WERI-Rb-1 (cell line): ENCODE data around the gene ADGRF5.

ENCODE experiments used
- DNase-seq: peaks from one replicate; pipeline ENCODE4 v3.0.0-alpha.2; 2020
- H3K27ac ChIP-seq: fragments of 250-450 bp; sonication (Bioruptor Pico); 2 replicates; pipeline ENCODE4 v1.5.1; 2020; ENCODE audit warnings: mild to moderate bottlenecking, moderate library complexity
- H3K27me3 ChIP-seq: fragments of 250-450 bp; sonication (Bioruptor Pico); 2 replicates; pipeline ENCODE4 v1.5.1; 2021; ENCODE audit warnings: mild to moderate bottlenecking, low read depth, moderate library complexity; ENCODE audit not compliant: insufficient read depth, severe bottlenecking
- H3K36me3 ChIP-seq: fragments of 250-450 bp; sonication (Bioruptor Pico); 2 replicates; pipeline ENCODE4 v1.5.1; 2020; ENCODE audit warnings: mild to moderate bottlenecking, moderate library complexity
- H3K4me3 ChIP-seq: 2 replicates; pipeline ENCODE4 v1.5.1; 2011; ENCODE audit warnings: low read depth, mild to moderate bottlenecking, control low read depth, low read length
- H3K9me3 ChIP-seq: fragments of 250-450 bp; sonication (Bioruptor Pico); 2 replicates; pipeline ENCODE4 v1.5.1; 2021; ENCODE audit warnings: mild to moderate bottlenecking, moderate library complexity; ENCODE audit not compliant: severe bottlenecking
- CTCF ChIP-seq: IDR thresholded peaks from 2 replicates; pipeline ENCODE4 v1.5.1; 2011; ENCODE audit warnings: low read depth, mild to moderate bottlenecking, control low read depth, inconsistent platforms, low read length

Gene ADGRF5

GRCh38 chr6:46937642-46938041 is 15.9 kb upstream of the ADGRF5 start:
- Histone ChIP-seq H3K36me3 (no peaks in the 10 kb centered on the region), H3K9me3 (no peaks in the 10 kb centered on the region), H3K27me3 (no peaks in the 10 kb centered on the region), H3K27ac (no peak overlapping the region), H3K4me3 (no peak overlapping the region)
- no peak for DNase-seq
- TF ChIP-seq CTCF: no peak

GRCh38 chr6:46935687-46936086 is 13.9 kb upstream of the ADGRF5 start:
- Histone ChIP-seq H3K27me3 (no peaks in the 10 kb centered on the region), H3K36me3 (no peaks in the 10 kb centered on the region), H3K4me3 (no peak overlapping the region), H3K9me3 (no peaks in the 10 kb centered on the region), H3K27ac (no peak overlapping the region)
- DNase-seq: no peak
- no peak for TF ChIP-seq CTCF

- H3K27me3 ChIP-seq: no peaks in the 10 kb centered on the region
- no peak overlapping the region for H3K4me3 ChIP-seq
- H3K27ac ChIP-seq: no peak overlapping the region
- no peak for TF ChIP-seq CTCF
- no peaks in the 10 kb centered on the region for H3K9me3 ChIP-seq
- H3K36me3 ChIP-seq: no peaks in the 10 kb centered on the region
- DNase-seq: no peak
These were observed 12.0 kb upstream of the ADGRF5 start for GRCh38 chr6:46933751-46934150.

- no peak for TF ChIP-seq CTCF
- Histone ChIP-seq H3K4me3 (no peak overlapping the region), H3K36me3 (no peaks in the 10 kb centered on the region), H3K27me3 (no peaks in the 10 kb centered on the region), H3K27ac (no peak overlapping the region), H3K9me3 (no peaks in the 10 kb centered on the region)
- no peak for DNase-seq
These were observed 11.0 kb upstream of the ADGRF5 start for GRCh38 chr6:46932526-46933319.

DNA sequence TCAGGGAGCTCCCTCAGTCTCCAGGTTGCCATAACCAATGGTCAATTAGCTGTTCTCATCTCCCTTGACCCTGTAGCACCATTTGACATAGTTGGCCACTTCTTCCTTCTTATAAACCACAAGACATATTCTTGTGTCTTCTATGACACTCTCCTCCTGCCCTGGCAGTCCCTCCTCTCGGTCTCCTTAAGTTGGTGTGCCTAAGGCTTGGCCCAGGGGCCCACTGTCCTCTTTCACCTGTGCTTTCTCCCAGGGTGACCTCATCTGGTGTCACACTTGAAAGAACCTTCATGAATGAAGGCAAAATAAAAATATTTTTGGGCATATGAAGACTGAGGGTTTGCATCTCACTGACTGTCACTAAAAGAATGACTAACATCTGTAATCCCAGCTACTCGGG is 9.7 kb upstream of the ADGRF5 start:
- Histone ChIP-seq H3K36me3 (no peaks in the 10 kb centered on the region), H3K9me3 (no peaks in the 10 kb centered on the region), H3K27me3 (no peaks in the 10 kb centered on the region), H3K27ac (no peak overlapping the region), H3K4me3 (no peak overlapping the region)
- no peak for DNase-seq
- no peak for TF ChIP-seq CTCF

DNA sequence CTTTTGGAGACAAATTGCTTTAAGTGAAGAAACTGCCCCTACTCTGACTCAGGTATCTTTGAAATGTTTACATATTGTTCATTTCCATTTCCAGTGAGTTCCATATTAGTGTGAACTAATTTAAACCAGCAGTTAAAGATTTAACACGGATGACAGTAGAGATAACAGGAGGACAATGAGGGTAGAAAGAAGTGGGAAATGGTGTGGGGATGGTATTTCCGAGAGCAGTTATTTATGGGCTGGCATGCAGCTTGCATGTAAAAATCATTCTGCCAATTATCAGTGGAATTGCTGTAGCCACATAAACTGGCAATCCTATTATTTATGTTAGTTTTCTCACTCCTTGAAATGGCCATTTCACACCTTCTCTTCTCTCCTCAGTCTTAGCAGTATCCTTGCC is 8.6 kb upstream of the ADGRF5 start:
- no peak overlapping the region for H3K27ac ChIP-seq
- H3K36me3 ChIP-seq: no peaks in the 10 kb centered on the region
- H3K9me3 ChIP-seq: no peaks in the 10 kb centered on the region
- TF ChIP-seq CTCF: no peak
- no peaks in the 10 kb centered on the region for H3K27me3 ChIP-seq
- DNase-seq: no peak
- H3K4me3 ChIP-seq: no peak overlapping the region
